Retinal pigment epithelial cell (primary cell): Measurements from ENCODE around the gene BSG.
A peak's percentile ranks its signal among the peaks of the same experiment; 100 is the strongest.

ENCODE experiments used
- DNase-seq: peaks from one replicate; pipeline ENCODE4 v3.0.0-alpha.2; 2010; ENCODE audit warnings: low read depth
- H3K4me3 ChIP-seq: 2 replicates; pipeline ENCODE4 v1.5.1; 2011; ENCODE audit warnings: mild to moderate bottlenecking, low read length, control low read depth, moderate library complexity
- CTCF ChIP-seq: conservative IDR thresholded peaks from 2 replicates; pipeline ENCODE4 v1.5.1; 2011; ENCODE audit warnings: low read depth, low read length, control low read depth, inconsistent platforms

BSG gene

GRCh38 chr19:588093-588740 is 15.8 kb downstream of the BSG start:
- peak; percentile 79 for TF ChIP-seq CTCF
- no peak overlapping the region for H3K4me3 ChIP-seq
- no peak for DNase-seq

GRCh38 chr19:588741-589692 is 16.6 kb downstream of the BSG start:
- TF ChIP-seq CTCF, result no peak
- no peak overlapping the region for H3K4me3 ChIP-seq
- no peak for DNase-seq

GRCh38 chr19:589693-590395 is 17.4 kb downstream of the BSG start, which contains the start of gene HCN2:
Gene HCN2 (plus strand): TSS chr19:589881. CDS start chr19:589946, 65 bp downstream.
- H3K4me3 ChIP-seq, result no peak within 1 kb of the TSS
- no peak for TF ChIP-seq CTCF
- no peak for DNase-seq

GRCh38 chr19:590396-590745 is 18.0 kb downstream of the BSG start:
- TF ChIP-seq CTCF, result no peak
- DNase-seq, result no peak
- no peak overlapping the region for H3K4me3 ChIP-seq

GRCh38 chr19:590750-591098 is 18.3 kb downstream of the BSG start:
- H3K4me3 ChIP-seq, result no peak overlapping the region
- DNase-seq, result no peak
- no peak for TF ChIP-seq CTCF

GRCh38 chr19:591099-591958 is 18.9 kb downstream of the BSG start:
- H3K4me3 ChIP-seq, result peak overlapping the region; percentile 14
- no peak for DNase-seq
- TF ChIP-seq CTCF, result no peak
